A673 (cell line): ENCODE measurements around the gene TMEM126A.

Experiments used
- EZH2 ChIP-seq: fragments of 200-600 bp; sonication (generic); IDR thresholded peaks from 2 replicates; pipeline ENCODE4 v1.6.1; 2017; ENCODE audit warnings: borderline replicate concordance, low read depth, mild to moderate bottlenecking, mixed read lengths, antibody characterized with exemption, low read length; ENCODE audit not compliant: poor library complexity, severe bottlenecking
- TF ChIP-seq, protein P1 (sequence below): fragments of 300-800, 200-600 bp; sonication (generic); conservative IDR thresholded peaks from 2 replicates; pipeline ENCODE4 v1.5.1; 2017; ENCODE audit warnings: low read depth, mild to moderate bottlenecking, antibody characterized with exemption, low read length, moderate library complexity, mixed read lengths

GRCh38 chr11:85619499-85619898 lies 28.3 kb upstream of the TMEM126A start:
- TF ChIP-seq EZH2: no peak
- TF ChIP-seq, protein P1, sequence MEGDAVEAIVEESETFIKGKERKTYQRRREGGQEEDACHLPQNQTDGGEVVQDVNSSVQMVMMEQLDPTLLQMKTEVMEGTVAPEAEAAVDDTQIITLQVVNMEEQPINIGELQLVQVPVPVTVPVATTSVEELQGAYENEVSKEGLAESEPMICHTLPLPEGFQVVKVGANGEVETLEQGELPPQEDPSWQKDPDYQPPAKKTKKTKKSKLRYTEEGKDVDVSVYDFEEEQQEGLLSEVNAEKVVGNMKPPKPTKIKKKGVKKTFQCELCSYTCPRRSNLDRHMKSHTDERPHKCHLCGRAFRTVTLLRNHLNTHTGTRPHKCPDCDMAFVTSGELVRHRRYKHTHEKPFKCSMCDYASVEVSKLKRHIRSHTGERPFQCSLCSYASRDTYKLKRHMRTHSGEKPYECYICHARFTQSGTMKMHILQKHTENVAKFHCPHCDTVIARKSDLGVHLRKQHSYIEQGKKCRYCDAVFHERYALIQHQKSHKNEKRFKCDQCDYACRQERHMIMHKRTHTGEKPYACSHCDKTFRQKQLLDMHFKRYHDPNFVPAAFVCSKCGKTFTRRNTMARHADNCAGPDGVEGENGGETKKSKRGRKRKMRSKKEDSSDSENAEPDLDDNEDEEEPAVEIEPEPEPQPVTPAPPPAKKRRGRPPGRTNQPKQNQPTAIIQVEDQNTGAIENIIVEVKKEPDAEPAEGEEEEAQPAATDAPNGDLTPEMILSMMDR: no peak
